ENCODE data around the gene TMEM80. TPM values are rescaled to one million over a fixed set of nuclear protein-coding genes. Genes with fewer than 3 reads are reported as not detected.
A peak's percentile ranks its signal among the peaks of the same experiment; 100 is the strongest.

Gene TMEM80
- total and polyA plus RNA-seq, 2 experiments from 2014 or later = 12.8 to 25.4 TPM

DNA sequence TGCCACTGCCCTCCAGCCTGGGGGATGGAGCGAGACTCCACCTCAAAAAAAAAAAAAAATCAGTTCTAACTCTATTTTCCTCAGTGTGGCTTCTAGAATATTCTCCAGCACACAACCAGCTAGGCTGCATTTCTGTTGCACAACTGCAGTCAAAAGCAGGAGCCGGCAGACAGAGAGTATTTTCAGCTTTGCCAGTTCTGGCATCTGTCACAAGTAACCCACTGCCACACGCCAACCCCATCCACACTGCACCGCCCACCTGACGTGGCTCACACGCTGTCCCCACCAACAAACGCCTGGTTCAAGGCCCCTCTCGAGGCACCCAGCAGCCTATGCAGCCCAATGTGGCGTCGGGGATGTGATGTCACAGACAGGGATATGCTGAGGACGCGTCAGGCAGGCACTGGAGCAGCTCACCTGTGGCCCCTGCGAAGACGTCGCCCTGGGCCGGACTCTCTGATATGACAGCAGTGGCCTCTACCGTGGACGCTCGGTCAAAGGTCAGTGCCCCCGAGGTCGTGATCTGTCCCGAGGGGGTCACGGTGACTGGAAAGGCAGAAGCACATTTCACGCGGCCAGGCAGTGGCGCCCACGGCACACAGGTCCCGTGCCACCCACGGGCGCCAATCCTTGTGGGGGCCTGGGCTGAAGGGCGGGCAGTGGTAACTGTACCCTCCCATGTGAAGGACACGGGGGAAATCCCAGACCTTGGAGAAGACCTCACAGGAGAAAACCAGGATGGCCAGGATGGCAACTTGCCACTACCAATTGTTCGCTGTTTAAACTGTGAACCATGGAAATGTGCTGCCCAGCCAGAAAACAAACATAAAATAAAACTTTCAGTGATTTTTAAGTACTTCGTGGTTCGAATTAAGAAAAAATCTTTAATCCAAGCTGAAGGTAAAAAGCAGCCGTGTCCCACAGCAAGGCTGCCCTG is 16.1 kb upstream of the TMEM80 start:
- Histone ChIP-seq H4K20me1 (replicated peaks; ENCODE audit: insufficient read depth) (peaks cover 5% of the 10 kb centered on the region; the same call in 1 of the 2 replicates), H3F3A (replicated peaks; ENCODE audit: low read depth) (peaks cover 22% of the 10 kb centered on the region; the same call in 1 of the 2 replicates), H3K36me3 (ENCODE audit: insufficient read depth) (peaks cover 16% of the 10 kb centered on the region; the same call in 1 of the 2 replicates), H3K4me2 (no peak overlapping the region), H2AFZ (no peak overlapping the region), H3K4me3 (no peak overlapping the region), H3K4me1 (ENCODE audit: insufficient read depth) (peaks cover 13% of the 10 kb centered on the region), H3K9me2 (ENCODE audit: insufficient read depth) (no peaks in the 10 kb centered on the region), H3K79me2 (replicated peaks; ENCODE audit: insufficient read depth) (no peaks in the 10 kb centered on the region), H3K27me3 (ENCODE audit: insufficient read depth) (no peaks in the 10 kb centered on the region), H3K27ac (ENCODE audit: low read depth) (peak overlapping the region; percentile 59; the same call in 1 of the 2 replicates)
- Mint-ChIP-seq H3K4me3 (no peak overlapping the region), H3K9me3 (no peaks in the 10 kb centered on the region), H3K27me3 (ENCODE audit: insufficient read depth, low read depth, poor library complexity) (no peaks in the 10 kb centered on the region), H3K4me1 (peaks cover 17% of the 10 kb centered on the region), H3K36me3 (ENCODE audit: low read depth) (peaks cover 70% of the 10 kb centered on the region), H3K27ac (no peak overlapping the region)
- no peak for ATAC-seq
- DNase-seq (ENCODE audit: low spot score) = no peak
- no peak for TF ChIP-seq EZH2 (IDR thresholded peaks at IDR 0.05; ENCODE audit: low read depth, unreplicated experiment)
- TF ChIP-seq ZNF114 (CRISPR knock-in tag; IDR thresholded peaks at IDR 0.05) = no peak
- no peak for TF ChIP-seq CREB1 (CRISPR knock-in tag; IDR thresholded peaks at IDR 0.05; ENCODE audit: low read depth)
- TF ChIP-seq, protein P1, sequence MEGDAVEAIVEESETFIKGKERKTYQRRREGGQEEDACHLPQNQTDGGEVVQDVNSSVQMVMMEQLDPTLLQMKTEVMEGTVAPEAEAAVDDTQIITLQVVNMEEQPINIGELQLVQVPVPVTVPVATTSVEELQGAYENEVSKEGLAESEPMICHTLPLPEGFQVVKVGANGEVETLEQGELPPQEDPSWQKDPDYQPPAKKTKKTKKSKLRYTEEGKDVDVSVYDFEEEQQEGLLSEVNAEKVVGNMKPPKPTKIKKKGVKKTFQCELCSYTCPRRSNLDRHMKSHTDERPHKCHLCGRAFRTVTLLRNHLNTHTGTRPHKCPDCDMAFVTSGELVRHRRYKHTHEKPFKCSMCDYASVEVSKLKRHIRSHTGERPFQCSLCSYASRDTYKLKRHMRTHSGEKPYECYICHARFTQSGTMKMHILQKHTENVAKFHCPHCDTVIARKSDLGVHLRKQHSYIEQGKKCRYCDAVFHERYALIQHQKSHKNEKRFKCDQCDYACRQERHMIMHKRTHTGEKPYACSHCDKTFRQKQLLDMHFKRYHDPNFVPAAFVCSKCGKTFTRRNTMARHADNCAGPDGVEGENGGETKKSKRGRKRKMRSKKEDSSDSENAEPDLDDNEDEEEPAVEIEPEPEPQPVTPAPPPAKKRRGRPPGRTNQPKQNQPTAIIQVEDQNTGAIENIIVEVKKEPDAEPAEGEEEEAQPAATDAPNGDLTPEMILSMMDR (conservative IDR thresholded peaks at IDR 0.05; ENCODE audit: low read depth in 2 of 2) = no peak
- no peak for TF ChIP-seq NANOG (IDR thresholded peaks at IDR 0.05; ENCODE audit: borderline replicate concordance)
- TF ChIP-seq, protein P2, sequence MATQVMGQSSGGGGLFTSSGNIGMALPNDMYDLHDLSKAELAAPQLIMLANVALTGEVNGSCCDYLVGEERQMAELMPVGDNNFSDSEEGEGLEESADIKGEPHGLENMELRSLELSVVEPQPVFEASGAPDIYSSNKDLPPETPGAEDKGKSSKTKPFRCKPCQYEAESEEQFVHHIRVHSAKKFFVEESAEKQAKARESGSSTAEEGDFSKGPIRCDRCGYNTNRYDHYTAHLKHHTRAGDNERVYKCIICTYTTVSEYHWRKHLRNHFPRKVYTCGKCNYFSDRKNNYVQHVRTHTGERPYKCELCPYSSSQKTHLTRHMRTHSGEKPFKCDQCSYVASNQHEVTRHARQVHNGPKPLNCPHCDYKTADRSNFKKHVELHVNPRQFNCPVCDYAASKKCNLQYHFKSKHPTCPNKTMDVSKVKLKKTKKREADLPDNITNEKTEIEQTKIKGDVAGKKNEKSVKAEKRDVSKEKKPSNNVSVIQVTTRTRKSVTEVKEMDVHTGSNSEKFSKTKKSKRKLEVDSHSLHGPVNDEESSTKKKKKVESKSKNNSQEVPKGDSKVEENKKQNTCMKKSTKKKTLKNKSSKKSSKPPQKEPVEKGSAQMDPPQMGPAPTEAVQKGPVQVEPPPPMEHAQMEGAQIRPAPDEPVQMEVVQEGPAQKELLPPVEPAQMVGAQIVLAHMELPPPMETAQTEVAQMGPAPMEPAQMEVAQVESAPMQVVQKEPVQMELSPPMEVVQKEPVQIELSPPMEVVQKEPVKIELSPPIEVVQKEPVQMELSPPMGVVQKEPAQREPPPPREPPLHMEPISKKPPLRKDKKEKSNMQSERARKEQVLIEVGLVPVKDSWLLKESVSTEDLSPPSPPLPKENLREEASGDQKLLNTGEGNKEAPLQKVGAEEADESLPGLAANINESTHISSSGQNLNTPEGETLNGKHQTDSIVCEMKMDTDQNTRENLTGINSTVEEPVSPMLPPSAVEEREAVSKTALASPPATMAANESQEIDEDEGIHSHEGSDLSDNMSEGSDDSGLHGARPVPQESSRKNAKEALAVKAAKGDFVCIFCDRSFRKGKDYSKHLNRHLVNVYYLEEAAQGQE (IDR thresholded peaks at IDR 0.05; ENCODE audit: unreplicated experiment) = no peak
- no peak for TF ChIP-seq POLR2AphosphoS5 (IDR thresholded peaks at IDR 0.05; ENCODE audit: low read depth)

DNA sequence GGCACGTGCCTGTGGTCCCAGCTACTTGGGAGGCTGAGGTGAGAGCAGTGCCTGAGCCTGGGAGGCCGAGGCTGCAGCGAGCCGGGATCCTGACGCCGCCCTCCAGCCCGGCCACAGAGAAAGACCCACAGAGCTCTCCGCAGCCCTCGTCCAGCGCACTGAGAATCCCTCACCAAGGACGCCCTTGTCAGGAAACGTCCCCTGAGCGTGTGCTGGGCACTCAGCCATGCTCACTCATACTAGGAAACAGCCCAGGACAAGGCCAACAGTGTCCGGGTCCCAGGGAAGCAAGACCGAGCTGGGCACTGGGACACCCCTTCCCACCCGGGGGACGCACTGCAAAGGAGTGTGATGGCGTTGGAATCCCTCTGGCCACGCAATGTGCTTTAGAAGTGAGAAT is 15.1 kb upstream of the TMEM80 start:
- Mint-ChIP-seq H3K4me3 (no peak overlapping the region), H3K4me1 (peaks cover 19% of the 10 kb centered on the region), H3K27ac (peak overlapping the region; percentile 65), H3K36me3 (ENCODE audit: low read depth) (peaks cover 73% of the 10 kb centered on the region), H3K9me3 (no peaks in the 10 kb centered on the region), H3K27me3 (ENCODE audit: insufficient read depth, low read depth, poor library complexity) (no peaks in the 10 kb centered on the region)
- Histone ChIP-seq H3K79me2 (replicated peaks; ENCODE audit: insufficient read depth) (no peaks in the 10 kb centered on the region), H3K9me2 (ENCODE audit: insufficient read depth) (no peaks in the 10 kb centered on the region), H3K4me1 (ENCODE audit: insufficient read depth) (peaks cover 15% of the 10 kb centered on the region), H3K27me3 (ENCODE audit: insufficient read depth) (no peaks in the 10 kb centered on the region), H3K4me3 (no peak overlapping the region), H3K4me2 (no peak overlapping the region), H3K36me3 (ENCODE audit: insufficient read depth) (peaks cover 20% of the 10 kb centered on the region; the same call in 1 of the 2 replicates), H3F3A (replicated peaks; ENCODE audit: low read depth) (peaks cover 20% of the 10 kb centered on the region; the same call in 1 of the 2 replicates), H3K27ac (ENCODE audit: low read depth) (0 out of 2 replicates have a peak overlapping the region, but pooled peaks have one; percentile 59), H2AFZ (no peak overlapping the region), H4K20me1 (replicated peaks; ENCODE audit: insufficient read depth) (peaks cover 5% of the 10 kb centered on the region; the same call in 1 of the 2 replicates)
- ATAC-seq (no peak; the same call in 2 of the 3 replicates), DNase-seq (ENCODE audit: low spot score) (no peak)
- no peak for TF ChIP-seq POLR2AphosphoS5 (IDR thresholded peaks at IDR 0.05; ENCODE audit: low read depth)
- no peak for TF ChIP-seq CREB1 (CRISPR knock-in tag; IDR thresholded peaks at IDR 0.05; ENCODE audit: low read depth)
- TF ChIP-seq, protein P2 (IDR thresholded peaks at IDR 0.05; ENCODE audit: unreplicated experiment) = no peak
- TF ChIP-seq, protein P3, sequence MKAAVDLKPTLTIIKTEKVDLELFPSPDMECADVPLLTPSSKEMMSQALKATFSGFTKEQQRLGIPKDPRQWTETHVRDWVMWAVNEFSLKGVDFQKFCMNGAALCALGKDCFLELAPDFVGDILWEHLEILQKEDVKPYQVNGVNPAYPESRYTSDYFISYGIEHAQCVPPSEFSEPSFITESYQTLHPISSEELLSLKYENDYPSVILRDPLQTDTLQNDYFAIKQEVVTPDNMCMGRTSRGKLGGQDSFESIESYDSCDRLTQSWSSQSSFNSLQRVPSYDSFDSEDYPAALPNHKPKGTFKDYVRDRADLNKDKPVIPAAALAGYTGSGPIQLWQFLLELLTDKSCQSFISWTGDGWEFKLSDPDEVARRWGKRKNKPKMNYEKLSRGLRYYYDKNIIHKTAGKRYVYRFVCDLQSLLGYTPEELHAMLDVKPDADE (IDR thresholded peaks at IDR 0.05) = no peak
- TF ChIP-seq STAT1 (IDR thresholded peaks at IDR 0.05; ENCODE audit: unreplicated experiment) = no peak
- TF ChIP-seq EZH2 (IDR thresholded peaks at IDR 0.05; ENCODE audit: low read depth, unreplicated experiment) = no peak
- TF ChIP-seq EZH2phosphoT487 (IDR thresholded peaks at IDR 0.05; ENCODE audit: unreplicated experiment) = no peak
- no peak for TF ChIP-seq ZNF331 (CRISPR knock-in tag; IDR thresholded peaks at IDR 0.05; ENCODE audit: low read depth)
- TF ChIP-seq ZNF114 (CRISPR knock-in tag; IDR thresholded peaks at IDR 0.05) = no peak
